GM12872 (cell line): ENCODE results near the gene GABBR2.

Source experiments
- CTCF ChIP-seq: IDR thresholded peaks from 3 replicates; pipeline ENCODE4 v1.5.1; 2011; ENCODE audit warnings: low read depth, mild to moderate bottlenecking, low read length, moderate library complexity; ENCODE audit not compliant: insufficient read depth

GABBR2 gene

GRCh38 chr9:98516897-98517503 is 191.7 kb downstream of the GABBR2 start:
- TF ChIP-seq CTCF: no peak

GRCh38 chr9:98516205-98516896 is 192.4 kb downstream of the GABBR2 start:
- no peak for TF ChIP-seq CTCF

GRCh38 chr9:98515506-98516204 is 193.1 kb downstream of the GABBR2 start:
- TF ChIP-seq CTCF: no peak

GRCh38 chr9:98514841-98515240 is 193.9 kb downstream of the GABBR2 start:
- TF ChIP-seq CTCF: no peak

GRCh38 chr9:98506422-98507054 is 202.2 kb downstream of the GABBR2 start:
- no peak for TF ChIP-seq CTCF

GRCh38 chr9:98504298-98505282 is 204.1 kb downstream of the GABBR2 start:
- no peak for TF ChIP-seq CTCF
